HG02759 (cell line): ENCODE measurements around the gene FLT1.

Source experiments
- ATAC-seq: cut with Tn5 transposase; IDR thresholded peaks from one replicate; pipeline ENCODE4 v1.9.1; 2021; ENCODE audit warnings: mild to moderate bottlenecking, moderate library complexity; ENCODE audit not compliant: unreplicated experiment

The FLT1 gene

DNA sequence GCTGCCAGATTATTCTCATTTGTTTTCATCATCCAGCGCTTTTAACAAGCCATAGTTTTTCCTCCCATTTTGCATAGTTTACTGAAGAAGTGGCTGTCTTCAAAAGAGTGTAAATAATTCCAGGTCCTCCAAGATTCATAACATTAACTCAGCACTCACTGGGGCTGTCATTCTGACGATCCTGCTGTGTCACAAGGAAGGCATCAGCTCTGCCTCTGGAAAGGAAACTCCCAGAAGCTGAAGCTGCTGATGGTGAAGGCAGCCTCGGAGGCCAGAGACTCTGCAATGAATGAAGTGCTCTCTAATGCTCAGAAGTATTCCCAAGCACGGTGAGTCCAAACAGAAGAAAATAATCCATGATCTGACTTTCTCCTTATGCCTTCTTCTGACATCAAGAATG lies 60.0 kb downstream of the FLT1 start:
- ATAC-seq, result no peak

DNA sequence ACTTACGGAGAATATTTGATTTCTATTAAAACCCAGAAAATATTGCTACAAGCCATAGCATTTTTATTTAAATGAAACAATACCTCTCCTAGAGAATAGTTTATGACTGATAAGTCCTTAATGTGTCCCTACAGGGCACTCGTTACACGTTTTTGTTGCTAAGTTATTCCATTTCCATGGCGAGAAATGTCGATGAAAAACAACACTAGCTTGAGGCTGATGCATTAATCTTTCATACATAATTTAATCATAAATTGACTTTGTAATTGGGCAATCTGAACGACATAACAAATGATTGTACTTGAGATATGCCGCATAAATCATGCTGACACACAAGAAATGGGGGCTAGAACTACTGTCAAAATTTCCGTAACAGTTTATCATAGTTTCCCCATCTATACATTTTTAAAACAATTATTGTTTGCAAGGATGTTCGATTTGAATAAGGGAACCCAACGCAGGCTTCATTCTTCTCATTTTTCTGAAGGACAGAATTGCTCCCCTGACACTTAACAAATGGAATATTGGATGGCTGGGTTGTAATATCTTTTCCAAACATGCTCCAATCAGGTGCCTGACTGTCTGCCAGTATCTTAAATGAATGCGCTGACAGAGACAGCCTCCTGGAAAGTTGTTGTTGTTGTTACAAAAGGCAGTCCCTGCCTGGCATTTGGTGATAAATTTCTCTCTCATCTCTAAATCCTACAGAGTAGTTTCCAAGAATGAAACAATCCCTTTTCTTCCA lies 61.9 kb downstream of the FLT1 start:
- no peak for ATAC-seq

DNA sequence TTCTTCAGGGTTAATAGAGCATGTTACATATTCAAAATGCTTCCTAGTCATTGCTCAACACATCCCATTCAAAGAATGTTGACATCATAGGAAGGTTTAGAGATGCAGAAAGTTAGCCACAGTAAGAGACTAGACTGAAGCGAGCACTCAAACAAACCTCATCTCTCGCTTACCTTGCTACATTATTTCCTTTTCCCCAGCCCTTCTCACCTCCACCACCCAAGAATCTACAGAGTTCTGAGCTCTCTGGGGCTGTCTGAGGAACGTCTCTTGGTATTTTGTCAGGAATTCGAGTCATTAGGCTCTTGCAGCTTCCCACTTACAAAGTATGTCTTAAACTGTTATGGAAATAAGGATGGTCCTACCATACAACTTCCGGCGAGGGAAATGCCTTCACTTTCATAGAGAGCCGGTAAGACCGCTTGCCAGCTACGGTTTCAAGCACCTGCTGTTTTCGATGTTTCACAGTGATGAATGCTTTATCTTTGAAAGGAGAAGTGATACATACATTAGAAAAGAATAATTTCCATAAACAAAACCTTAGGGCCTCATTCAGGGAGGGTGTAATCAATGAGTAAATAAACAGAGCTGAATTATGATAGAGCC lies 65.1 kb downstream of the FLT1 start:
- ATAC-seq, result peak; percentile 94

DNA sequence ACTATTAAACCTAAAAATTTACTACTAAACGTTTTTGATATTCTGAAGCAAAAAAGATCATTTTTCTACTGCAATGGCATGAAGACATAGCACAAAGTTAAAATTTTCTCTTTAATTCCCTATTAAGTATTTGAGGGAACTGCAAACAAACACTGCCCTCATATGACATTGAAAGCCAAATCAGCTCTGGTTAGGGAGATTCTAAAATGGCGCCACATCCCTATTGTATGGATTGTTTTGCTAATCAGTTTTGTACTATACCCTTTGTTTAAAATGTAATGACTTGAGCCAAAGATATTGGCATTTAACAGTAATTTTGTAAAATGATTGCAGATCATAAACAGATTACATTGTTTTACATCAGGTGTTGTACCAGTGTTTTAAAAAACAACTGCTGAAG lies 65.8 kb downstream of the FLT1 start:
- no peak for ATAC-seq

DNA sequence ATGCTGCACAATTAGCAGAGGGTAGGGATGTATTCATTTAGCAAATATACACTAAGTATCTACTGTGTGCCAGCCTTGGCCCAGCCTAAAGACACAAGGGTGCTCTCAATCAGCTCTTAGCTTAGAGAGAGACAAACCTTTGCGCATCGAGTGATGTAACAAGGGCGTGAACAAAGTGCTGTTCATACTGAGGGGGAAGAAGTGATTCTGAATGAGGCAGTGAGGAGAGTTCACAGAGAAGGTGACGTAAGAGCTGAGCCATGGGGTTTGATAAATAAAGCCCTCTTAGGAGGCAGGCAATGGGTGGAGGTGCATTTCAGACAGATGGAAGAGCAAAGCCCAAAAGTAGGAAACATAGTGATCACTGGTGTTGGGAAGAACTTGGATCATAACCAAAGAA lies 68.5 kb downstream of the FLT1 start:
- no peak for ATAC-seq

DNA sequence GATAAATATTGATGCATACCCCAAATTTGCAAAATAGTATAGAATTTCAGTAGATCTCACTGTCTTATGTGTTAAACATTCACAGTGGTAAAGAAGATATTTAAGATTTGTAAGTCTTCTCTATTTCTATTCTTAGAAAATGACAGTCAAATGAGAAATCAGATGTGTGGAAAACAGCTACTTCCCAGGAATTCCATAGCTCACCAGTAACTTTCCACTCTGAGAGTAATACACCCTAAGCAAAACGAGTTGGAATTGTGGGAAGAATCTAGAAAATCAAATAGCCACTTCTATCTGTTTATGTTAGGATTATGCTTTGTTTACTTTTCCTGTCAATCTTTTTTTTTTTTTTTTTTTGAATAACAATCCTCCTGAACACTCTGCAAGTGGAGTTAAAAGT lies 69.1 kb downstream of the FLT1 start:
- no peak for ATAC-seq

DNA sequence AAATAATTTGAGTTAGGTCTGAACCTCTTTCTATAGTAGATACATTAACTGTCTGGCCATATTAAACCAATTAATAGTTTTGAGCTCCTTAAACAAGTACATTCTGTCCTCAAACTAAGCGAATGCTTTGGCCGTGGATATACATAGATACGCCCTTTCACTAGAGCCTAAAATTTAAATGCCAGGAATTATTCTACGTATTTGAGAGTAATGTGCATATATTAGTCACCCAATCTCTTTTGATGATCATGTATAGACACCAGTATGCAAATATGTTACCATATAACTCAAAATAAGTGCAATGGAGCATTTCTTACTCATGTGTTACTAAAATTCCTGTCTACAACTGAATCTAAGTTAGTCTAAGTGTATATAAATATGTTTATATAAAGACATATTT lies 70.4 kb downstream of the FLT1 start:
- no peak for ATAC-seq

DNA sequence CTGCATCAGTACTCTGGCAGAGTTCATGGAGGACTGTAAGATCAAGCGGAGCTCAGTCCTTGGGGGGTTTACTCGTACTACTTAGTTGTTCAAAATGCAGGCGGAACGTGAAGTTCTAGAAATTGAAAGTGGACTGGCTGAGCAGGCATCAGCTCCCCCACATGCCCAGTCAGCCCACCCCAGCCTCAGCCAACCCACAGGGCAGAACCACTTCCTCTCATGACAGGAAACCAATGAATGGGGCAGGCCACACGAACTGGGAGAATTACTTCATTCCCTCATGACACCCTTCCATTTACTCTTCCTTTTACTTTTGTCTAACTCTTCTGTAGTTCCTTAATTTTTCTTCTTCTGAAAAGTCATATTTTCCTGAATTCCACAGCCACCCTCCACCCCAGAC lies 71.9 kb downstream of the FLT1 start:
- peak; percentile 92 for ATAC-seq

DNA sequence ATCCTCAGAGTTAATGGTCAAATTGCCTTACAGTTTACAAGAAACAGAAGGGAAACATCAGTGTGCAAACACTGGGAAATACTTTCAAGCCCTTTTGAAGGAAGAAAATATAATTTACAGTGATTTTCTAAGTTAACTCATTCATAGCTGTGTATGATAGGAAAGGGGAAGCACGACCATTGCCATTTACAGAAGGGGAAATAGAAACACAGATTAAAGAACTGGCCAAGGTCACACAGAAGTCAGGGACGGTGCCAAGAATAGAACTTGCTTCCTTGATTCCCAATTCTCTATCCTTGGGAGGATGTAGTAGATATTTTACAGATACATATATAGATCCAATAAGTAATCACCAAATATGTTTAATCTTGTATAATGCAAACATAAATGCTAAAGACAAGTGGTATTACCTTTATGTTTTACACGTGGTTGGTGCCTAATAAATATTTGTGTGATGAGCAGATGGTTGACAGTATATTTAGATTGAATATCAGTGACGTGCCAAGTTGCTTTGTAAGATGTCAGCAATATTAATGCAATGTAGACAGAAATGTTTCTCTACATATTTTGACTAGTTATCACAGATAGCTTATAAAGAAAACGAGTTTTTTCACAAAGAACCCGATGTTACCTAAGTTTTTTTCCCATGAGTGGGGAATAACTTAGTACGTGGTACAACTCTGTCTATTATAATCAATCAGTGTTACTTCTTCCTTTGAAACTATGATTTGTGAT lies 73.1 kb downstream of the FLT1 start:
- no peak for ATAC-seq

DNA sequence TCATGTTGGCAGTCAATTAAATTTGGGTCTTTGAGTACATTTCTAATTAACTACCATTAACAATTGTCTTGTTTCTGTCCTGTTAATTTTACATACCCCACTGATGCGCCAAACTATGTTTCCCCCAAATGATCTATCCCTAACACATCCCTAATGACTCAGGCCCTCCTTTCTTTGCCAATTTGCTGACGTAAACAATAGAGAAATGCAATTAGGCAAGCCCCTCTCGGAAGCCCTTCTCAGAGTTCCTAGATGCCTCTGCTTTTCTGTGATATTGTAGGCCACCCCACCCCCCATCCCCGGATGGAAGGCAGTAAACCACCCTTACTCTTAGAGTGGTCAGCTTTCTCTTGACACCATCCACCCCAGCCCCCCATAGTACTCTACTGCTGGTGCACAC lies 74.2 kb downstream of the FLT1 start:
- no peak for ATAC-seq

DNA sequence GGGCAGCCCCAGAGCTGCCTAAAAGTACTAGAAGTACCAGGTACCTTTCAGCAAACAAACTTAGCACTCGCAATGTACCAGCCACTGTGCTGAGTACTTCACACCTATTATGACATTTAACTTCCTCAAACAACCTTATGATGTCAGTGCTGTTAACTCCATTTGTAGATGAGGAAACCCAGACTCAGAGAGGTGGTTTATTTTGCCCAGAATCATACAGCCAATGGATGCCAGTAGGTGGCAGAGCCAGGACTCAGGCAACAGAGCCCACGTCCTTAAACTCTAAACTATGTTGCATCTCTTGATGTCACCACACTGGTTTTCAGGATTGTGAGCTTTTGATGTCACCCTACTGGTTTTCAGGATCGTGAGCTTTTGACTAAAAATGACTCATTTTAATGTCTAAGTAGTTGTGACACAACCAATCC lies 78.9 kb downstream of the FLT1 start:
- ATAC-seq, result no peak

DNA sequence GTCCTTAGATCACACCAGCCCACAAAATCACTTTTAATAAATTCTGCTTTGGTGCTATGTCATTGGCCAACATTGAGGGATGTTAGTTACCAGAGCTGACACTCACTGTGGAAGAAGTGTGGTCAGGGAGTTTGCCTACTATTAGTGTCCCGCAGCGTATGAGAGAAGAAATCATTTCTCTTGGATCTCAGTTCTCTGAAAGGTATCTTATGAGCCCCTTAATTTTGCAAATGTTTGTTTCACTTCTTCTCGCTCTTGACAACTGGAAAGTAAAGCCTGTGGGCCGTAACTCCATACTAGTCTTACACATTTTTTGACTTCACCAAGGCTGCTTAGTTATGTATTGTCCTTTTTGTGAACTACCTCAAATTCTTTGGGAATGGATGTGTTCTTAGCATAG lies 80.9 kb downstream of the FLT1 start:
- no peak for ATAC-seq

DNA sequence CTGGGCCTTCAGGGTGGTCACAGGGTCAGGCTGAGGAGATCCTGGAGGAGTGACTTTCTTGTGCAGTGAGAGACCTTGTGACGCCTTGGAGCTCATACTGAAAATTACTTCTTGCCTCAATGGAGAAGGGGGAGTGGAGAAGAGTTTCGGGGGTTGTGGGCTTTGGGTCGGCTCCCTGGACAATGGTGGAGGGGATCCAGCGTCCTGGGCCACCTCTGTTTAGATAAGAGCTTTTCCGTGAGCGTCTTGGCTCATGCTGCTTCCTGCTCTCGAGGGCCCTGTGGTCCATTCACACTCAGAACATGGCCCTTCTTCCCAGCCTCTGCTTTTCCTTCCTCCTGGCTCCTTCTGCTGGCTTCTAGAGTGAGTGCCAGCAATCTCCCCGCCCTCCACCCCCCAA lies 81.9 kb downstream of the FLT1 start:
- ATAC-seq, result no peak

DNA sequence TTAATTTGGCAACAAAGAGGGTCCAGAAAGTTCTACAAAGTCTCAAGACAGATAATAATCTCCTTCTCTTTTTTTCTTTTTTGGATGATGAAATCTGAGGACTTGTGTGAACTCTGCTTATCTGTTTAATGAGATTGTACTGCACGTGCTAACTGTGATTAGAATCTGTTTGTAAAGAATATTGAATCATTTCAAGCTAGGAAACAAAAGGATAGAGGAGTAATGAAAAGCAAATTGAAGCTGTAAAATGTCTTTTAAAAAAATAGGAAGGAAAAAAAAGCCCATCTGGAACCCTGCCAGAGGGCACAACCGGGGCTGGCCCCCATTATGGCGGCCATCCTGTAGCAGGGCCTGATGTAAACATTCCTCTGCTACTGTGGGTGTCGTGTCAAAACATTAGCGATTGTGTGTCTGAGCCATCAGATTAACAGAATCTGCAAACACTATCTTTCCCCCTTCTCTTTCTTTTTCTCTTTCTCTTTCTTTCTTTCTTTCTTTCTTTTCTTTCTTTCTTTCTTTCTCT lies 83.0 kb downstream of the FLT1 start:
- ATAC-seq, result no peak

DNA sequence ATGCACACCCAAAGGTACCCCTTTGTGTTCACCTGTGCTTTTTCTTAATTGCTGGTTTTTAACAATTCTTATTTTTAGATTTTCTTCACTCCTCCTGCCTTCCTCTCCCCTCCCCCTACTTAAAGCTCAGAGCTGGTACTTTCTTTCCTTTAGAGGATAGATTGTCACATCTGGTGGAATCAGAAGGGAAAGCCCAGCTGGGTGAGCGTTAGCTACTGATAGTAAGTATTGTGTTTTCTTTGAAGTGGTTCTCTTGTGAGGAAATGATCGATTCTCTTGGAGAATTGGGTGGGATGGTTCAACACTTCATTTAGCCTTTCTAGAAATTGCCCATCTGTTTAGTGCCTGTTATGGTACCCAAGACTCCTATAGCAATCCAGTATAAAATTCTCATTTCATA lies 84.8 kb downstream of the FLT1 start:
- ATAC-seq, result no peak

DNA sequence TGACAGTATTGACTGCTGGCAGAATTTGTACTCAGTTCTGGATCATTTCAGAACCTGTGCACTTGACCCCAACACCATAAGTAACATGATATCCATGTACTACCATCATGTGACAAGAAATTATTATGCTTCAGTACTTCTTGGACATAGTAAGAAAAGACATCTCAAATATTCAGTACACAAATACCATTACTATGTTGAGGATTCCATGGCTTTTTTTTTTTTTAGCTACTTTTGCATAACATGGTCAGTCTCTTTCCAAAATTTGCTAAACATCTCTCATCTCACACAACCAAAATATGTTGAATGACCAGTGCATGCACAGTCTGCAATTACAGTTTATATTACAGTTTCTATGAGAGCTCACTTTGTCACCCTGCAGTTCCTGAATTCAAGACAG lies 85.3 kb downstream of the FLT1 start:
- ATAC-seq, result no peak

DNA sequence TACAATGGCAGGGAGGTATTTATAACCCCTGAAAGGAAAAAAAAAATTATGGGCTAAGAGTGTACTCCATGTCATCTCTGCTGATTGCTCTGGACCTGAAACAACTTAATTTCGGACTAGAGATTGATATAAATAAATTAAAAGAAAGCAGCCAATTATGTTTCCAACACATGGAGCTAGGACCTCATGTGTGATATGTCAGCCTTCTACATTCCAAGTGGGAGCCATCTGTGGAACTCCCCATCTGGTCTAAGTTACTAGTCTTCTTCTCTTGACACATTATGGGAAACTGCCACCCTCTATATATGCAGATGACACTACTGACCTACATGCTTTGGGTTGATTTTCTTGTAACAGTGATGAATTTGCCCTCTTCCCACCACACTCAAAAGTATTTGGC lies 86.1 kb downstream of the FLT1 start:
- no peak for ATAC-seq

DNA sequence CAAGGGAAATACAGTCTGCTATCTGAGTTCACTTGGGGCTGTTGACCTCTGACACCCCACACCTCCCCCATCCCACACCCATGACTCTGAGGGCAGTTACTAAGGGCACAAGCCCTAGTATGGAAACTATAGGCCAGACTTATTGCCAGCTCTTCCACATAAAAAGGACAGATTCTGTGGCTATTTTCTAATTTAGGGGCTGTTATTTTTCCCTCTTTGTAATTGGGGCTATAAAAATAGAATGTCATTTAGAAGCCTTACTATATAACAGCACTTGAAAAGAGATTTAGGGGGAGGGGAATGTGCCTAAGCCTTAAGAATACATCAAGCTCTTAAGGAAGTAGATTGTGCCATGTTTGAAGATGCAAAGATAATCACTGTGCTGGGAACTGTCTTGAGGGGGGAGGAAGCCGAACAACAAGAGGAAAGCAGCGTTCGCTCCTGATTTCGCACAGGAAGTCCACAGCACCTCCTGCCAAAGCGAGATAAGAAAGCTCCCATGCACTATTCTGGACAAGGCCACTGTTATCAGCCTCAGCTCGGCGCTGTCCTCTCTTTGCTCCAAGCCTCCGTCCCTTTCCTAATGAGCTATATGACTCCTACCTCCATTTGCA lies 86.6 kb downstream of the FLT1 start:
- no peak for ATAC-seq

DNA sequence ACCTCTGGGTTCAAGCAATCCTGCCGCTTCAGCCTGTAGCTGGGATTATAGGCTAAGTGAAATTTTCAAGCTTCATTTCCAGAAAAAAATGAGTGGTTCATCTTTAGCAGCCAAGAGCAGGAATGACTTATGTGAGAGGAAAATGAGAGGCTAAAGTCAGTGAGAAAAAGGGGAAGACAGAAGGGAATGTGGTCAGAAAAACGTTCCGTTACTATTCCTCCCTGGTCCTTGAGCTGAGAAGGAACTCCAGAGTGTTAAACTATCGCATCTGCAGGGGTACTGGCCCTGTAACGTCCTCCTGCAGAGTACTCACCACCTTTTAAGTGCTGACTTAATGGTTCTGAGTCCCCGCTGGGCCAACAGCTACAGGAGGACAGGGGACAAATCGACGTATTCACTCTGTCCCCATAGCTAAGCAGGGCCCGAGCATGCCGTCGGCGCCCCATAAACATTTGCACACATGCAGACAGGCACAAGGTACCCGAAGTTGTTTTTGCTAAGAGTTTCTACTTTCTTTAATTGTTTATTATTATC lies 88.1 kb downstream of the FLT1 start:
- ATAC-seq, result no peak

DNA sequence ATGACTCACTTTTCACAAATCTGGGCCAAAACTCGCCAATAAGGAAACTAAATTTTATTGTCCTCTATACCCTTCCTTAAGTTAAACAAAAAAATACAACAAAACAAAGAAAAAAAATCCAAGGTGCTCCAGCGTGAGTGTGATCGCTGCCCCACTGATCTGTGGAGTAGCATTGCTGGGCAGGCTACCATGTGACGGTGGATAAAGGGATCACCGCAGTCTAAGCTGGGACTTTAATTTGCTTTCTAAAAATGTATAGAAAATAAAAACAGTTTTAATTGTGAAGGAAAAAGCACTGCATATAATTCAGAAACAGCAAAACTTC lies 92.9 kb downstream of the FLT1 start:
- no peak for ATAC-seq

DNA sequence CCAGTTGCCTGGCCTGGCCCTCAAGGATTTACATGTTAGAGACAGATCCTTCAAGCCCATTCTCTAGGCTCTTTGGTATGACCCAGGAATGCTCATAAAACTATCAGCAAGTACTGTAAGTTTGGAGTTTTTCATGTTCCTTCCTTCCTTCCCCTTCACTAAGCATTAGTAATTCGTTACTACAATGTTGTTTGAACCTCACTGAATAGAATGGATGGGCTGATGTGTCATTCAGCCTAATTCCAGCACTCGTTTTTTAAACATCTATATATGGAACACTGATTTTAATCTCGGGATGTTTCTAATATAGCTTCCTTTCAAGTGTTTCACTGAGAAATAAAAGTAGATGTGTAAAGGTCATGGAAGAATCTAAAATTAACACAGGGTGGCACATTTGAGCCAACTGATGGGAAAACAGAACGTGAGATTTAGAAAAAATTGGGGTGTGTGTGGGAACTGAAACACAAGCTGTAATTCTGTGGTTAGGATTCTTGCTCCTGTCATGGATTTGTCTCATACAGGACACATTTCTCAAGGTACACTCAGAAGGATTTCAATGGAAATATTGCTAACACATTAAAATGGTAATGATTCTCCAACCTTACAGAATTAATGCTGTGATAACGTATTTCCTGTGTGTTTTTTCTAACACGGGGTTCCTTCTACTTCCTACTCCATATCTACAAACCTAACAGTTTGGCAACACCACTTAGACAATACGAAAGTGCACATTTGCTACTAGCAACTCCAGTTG lies 93.4 kb downstream of the FLT1 start:
- ATAC-seq, result no peak
